Fibroblast of lung (primary cell): ENCODE measurements around the gene CCNI. TPM values are rescaled to one million over a fixed set of nuclear protein-coding genes. Genes with fewer than 3 reads are reported as not detected.

Experiments used
- DNase-seq, 2 donors: peaks; one replicate each; pipeline versions ENCODE4 v3.0.0 to v3.0.0-alpha.2; 2010; ENCODE audit warnings: low read depth in 2 of 2
- H2AFZ ChIP-seq: 2 replicates; pipeline ENCODE4 v1.5.1; 2012; ENCODE audit warnings: low read length, control low read depth, inconsistent platforms
- H3K27ac ChIP-seq: 2 replicates; pipeline ENCODE4 v1.5.1; 2011; ENCODE audit warnings: low read length, control low read depth; ENCODE audit not compliant: insufficient read depth
- H3K27me3 ChIP-seq: 2 replicates; pipeline ENCODE4 v1.5.1; 2011; ENCODE audit warnings: mild to moderate bottlenecking, low read length; ENCODE audit not compliant: control insufficient read depth, insufficient read depth
- H3K36me3 ChIP-seq: 2 replicates; pipeline ENCODE4 v1.5.1; 2011; ENCODE audit warnings: low read length; ENCODE audit not compliant: control insufficient read depth, insufficient read depth
- H3K4me1 ChIP-seq: 2 replicates; pipeline ENCODE4 v1.5.1; 2011; ENCODE audit warnings: low read length; ENCODE audit not compliant: control insufficient read depth, insufficient read depth; ENCODE audit errors: extremely low read depth
- H3K4me2 ChIP-seq: 2 replicates; pipeline ENCODE4 v1.5.1; 2011; ENCODE audit warnings: low read length, control low read depth; ENCODE audit not compliant: insufficient read depth; ENCODE audit errors: extremely low read depth
- H3K4me3 ChIP-seq, 4 experiments: fragments of 200-600 bp in 1 of 4; sonication (generic) in 1 of 4; replicated peaks in 1 of 4; 2 replicates each; pipeline ENCODE4 v1.5.1; 2011 to 2016; ENCODE audit warnings: low read length in 4 of 4, low read depth in 3 of 4, mild to moderate bottlenecking in 3 of 4, control low read depth in 2 of 4, inconsistent platforms in 1 of 4, mixed read lengths in 1 of 4; ENCODE audit not compliant: insufficient read depth in 1 of 4; ENCODE audit errors: control extremely low read depth in 1 of 4
- H3K79me2 ChIP-seq: 2 replicates; pipeline ENCODE4 v1.5.1; 2012; ENCODE audit warnings: mild to moderate bottlenecking, low read length, inconsistent platforms; ENCODE audit not compliant: control insufficient read depth, insufficient read depth
- H3K9ac ChIP-seq: 2 replicates; pipeline ENCODE4 v1.5.1; 2011; ENCODE audit warnings: mild to moderate bottlenecking, low read length, control low read depth; ENCODE audit not compliant: insufficient read depth
- H3K9me3 ChIP-seq: 2 replicates; pipeline ENCODE4 v1.5.1; 2012; ENCODE audit warnings: low read depth, low read length; ENCODE audit not compliant: control insufficient read depth, insufficient read depth
- H4K20me1 ChIP-seq: 2 replicates; pipeline ENCODE4 v1.5.1; 2011; ENCODE audit warnings: low read length; ENCODE audit not compliant: control insufficient read depth, insufficient read depth; ENCODE audit errors: extremely low read depth
- CTCF ChIP-seq, 2 donors: IDR thresholded peaks in 1 of 2; conservative IDR thresholded peaks in 1 of 2; 1 replicate in 1 of 2; 2 replicates in 1 of 2; pipeline ENCODE4 v1.5.1; 2011 to 2012; ENCODE audit warnings: low read length in 2 of 2, control low read depth in 1 of 2, inconsistent platforms in 1 of 2, low read depth in 1 of 2, mild to moderate bottlenecking in 1 of 2
- EZH2 ChIP-seq: IDR thresholded peaks from 2 replicates; pipeline ENCODE4 v1.5.1; 2012; ENCODE audit warnings: low read length, control low read depth, mild to moderate bottlenecking; ENCODE audit errors: missing control alignments
- polyA plus RNA-seq, 2 donors: library from polyadenylated mRNA; depleted of rRNA in 1 of 2; stranded (reverse) in 1 of 2; unstranded in 1 of 2; fragments of >200 nt; gene quantifications; 2 replicates each; pipeline ENCODE4 v1.2.1, GENCODE V29; 2011 to 2012; ENCODE audit warnings: missing spikeins in 1 of 2
- total RNA-seq: library from RNA; depleted of rRNA; stranded (reverse); fragments of >200 nt; gene quantifications from 2 replicates; pipeline ENCODE4 v1.2.1, GENCODE V29; 2014

The CCNI gene
- total and polyA plus RNA-seq, 2 donors (not counting 1 experiment from before 2014, with no cell fraction given), result 151 to 216 TPM

- Histone ChIP-seq H3K9ac (no peak overlapping the region), H3K27me3 (no peaks in the 10 kb centered on the region), H3K79me2 (peaks cover 1% of the 10 kb centered on the region), H3K27ac (no peak overlapping the region), H4K20me1 (no peaks in the 10 kb centered on the region), H3K4me3 (no peak overlapping the region), H2AFZ (no peak overlapping the region), H3K36me3 (peaks cover 40% of the 10 kb centered on the region), H3K4me1 (peaks cover 14% of the 10 kb centered on the region), H3K4me2 (no peak overlapping the region), H3K9me3 (no peaks in the 10 kb centered on the region)
- no peak for DNase-seq
- TF ChIP-seq CTCF (conservative IDR thresholded peaks at IDR 0.05 in 1 of 2, IDR thresholded peaks at IDR 0.05 in 1 of 2; ENCODE audit: low read depth in 1 of 2, low read length in 2 of 2) (no peak), EZH2 (no peak)
Measured at GRCh38 chr4:77020017-77020416, 55.8 kb downstream of the CCNI start.

- H3K4me3 ChIP-seq, result no peak overlapping the region
- H3K4me2 ChIP-seq, result no peak overlapping the region
- TF ChIP-seq CTCF (conservative IDR thresholded peaks at IDR 0.05 in 1 of 2, IDR thresholded peaks at IDR 0.05 in 1 of 2; ENCODE audit: low read depth in 1 of 2, low read length in 2 of 2) (no peak), EZH2 (no peak)
- no peak overlapping the region for H2AFZ ChIP-seq
- peak; percentile 24 to 88 for DNase-seq
- no peaks in the 10 kb centered on the region for H3K9me3 ChIP-seq
- peaks cover 25% of the 10 kb centered on the region for H3K36me3 ChIP-seq
- no peaks in the 10 kb centered on the region for H4K20me1 ChIP-seq
- H3K27ac ChIP-seq, result peak overlapping the region; percentile 44
- peaks cover 17% of the 10 kb centered on the region for H3K4me1 ChIP-seq
- no peak overlapping the region for H3K9ac ChIP-seq
- no peaks in the 10 kb centered on the region for H3K27me3 ChIP-seq
- peaks cover 12% of the 10 kb centered on the region for H3K79me2 ChIP-seq
Measured at GRCh38 chr4:77015390-77015789, 60.4 kb downstream of the CCNI start.

GRCh38 chr4:77014256-77014655, 61.5 kb downstream of the CCNI start:
- no peak overlapping the region for H3K4me3 ChIP-seq
- no peaks in the 10 kb centered on the region for H4K20me1 ChIP-seq
- peaks cover 17% of the 10 kb centered on the region for H3K36me3 ChIP-seq
- H3K4me2 ChIP-seq, result no peak overlapping the region
- H3K9ac ChIP-seq, result no peak overlapping the region
- no peaks in the 10 kb centered on the region for H3K9me3 ChIP-seq
- H3K79me2 ChIP-seq, result peaks cover 17% of the 10 kb centered on the region
- DNase-seq, result no peak
- no peak overlapping the region for H3K27ac ChIP-seq
- H3K27me3 ChIP-seq, result no peaks in the 10 kb centered on the region
- TF ChIP-seq CTCF (conservative IDR thresholded peaks at IDR 0.05 in 1 of 2, IDR thresholded peaks at IDR 0.05 in 1 of 2; ENCODE audit: low read depth in 1 of 2, low read length in 2 of 2), result no peak
- no peak for TF ChIP-seq EZH2
- no peak overlapping the region for H2AFZ ChIP-seq
- H3K4me1 ChIP-seq, result peaks cover 22% of the 10 kb centered on the region
